Dedifferentiated amniotic fluid mesenchymal stem cell (primary cell): Measurements from ENCODE around the gene HTD2.
"Not testable (repeated sequence)": the region's sequence is repeated elsewhere in the genome, so short reads cannot be mapped to it uniquely, and the experiment has no call there.

Experiments
- DNase-seq: peaks from one replicate; pipeline ENCODE4 v3.0.0-alpha.2; 2016; ENCODE audit errors: extremely low spot score

The HTD2 gene

GRCh38 chr3:58332575-58333188 is 26.4 kb downstream of the HTD2 start, which contains the start of gene PXK:
Gene PXK, plus strand, starts transcription at chr3:58332892. Its CDS starts 97 bp downstream, at chr3:58332989.
- DNase-seq, result peak; percentile 44

- no peak for DNase-seq
Observed at GRCh38 chr3:58333206-58334012, 27.1 kb downstream of the HTD2 start.

GRCh38 chr3:58334013-58334321 is 27.6 kb downstream of the HTD2 start:
- no peak for DNase-seq

GRCh38 chr3:58334506-58334884 is 28.2 kb downstream of the HTD2 start:
- no peak for DNase-seq

GRCh38 chr3:58335652-58335947 is 29.3 kb downstream of the HTD2 start:
- DNase-seq, result no peak

GRCh38 chr3:58336135-58336882 is 30.0 kb downstream of the HTD2 start:
- no peak for DNase-seq

GRCh38 chr3:58337190-58337589 is 30.9 kb downstream of the HTD2 start:
- DNase-seq, result no peak

GRCh38 chr3:58339146-58339545 is 32.8 kb downstream of the HTD2 start:
- not testable (repeated sequence) for DNase-seq

GRCh38 chr3:58340594-58341244 is 34.4 kb downstream of the HTD2 start:
- no peak for DNase-seq

- no peak for DNase-seq
Observed at GRCh38 chr3:58341376-58341775, 35.1 kb downstream of the HTD2 start.

- DNase-seq, result no peak
Observed at GRCh38 chr3:58342676-58343075, 36.4 kb downstream of the HTD2 start.

- DNase-seq, result no peak
Observed at GRCh38 chr3:58345457-58345856, 39.1 kb downstream of the HTD2 start.

- no peak for DNase-seq
Observed at GRCh38 chr3:58346368-58346767, 40.0 kb downstream of the HTD2 start.

GRCh38 chr3:58347984-58348383 is 41.7 kb downstream of the HTD2 start:
- DNase-seq, result no peak

- no peak for DNase-seq
Observed at GRCh38 chr3:58349792-58350626, 43.7 kb downstream of the HTD2 start.

- DNase-seq, result no peak
Observed at GRCh38 chr3:58350627-58351013, 44.3 kb downstream of the HTD2 start.

- no peak for DNase-seq
Observed at GRCh38 chr3:58351920-58352319, 45.6 kb downstream of the HTD2 start.

- DNase-seq, result no peak
Observed at GRCh38 chr3:58352626-58353025, 46.3 kb downstream of the HTD2 start.

GRCh38 chr3:58353722-58354553 is 47.6 kb downstream of the HTD2 start:
- DNase-seq, result no peak

GRCh38 chr3:58355179-58355578 is 48.9 kb downstream of the HTD2 start:
- DNase-seq, result no peak

- DNase-seq, result no peak
Observed at GRCh38 chr3:58356054-58356453, 49.7 kb downstream of the HTD2 start.
